ENCODE data around the gene TGFBR2. TPM values are rescaled to one million over a fixed set of nuclear protein-coding genes. Genes with fewer than 3 reads are reported as not detected.

The TGFBR2 gene
- total and polyA plus RNA-seq, 2 of the 13 experiments (the other 11 are each of a cell fraction or from before 2014, with no cell fraction given), result 82.2 to 187 TPM

GRCh38 chr3:30607032-30607833 is 832 bp downstream of the TGFBR2 start (continued):
- TF ChIP-seq ZHX2 (IDR thresholded peaks at IDR 0.05; ENCODE audit: low read depth), result no peak
- TF ChIP-seq ZHX2 (CRISPR knock-in tag; IDR thresholded peaks at IDR 0.05; ENCODE audit: borderline replicate concordance), result no peak
- TF ChIP-seq THAP8 (CRISPR knock-in tag; IDR thresholded peaks at IDR 0.05; ENCODE audit: borderline replicate concordance), result 0 out of 2 replicates have a peak, but pooled peaks have one; percentile 88
- no peak for TF ChIP-seq FOXJ3 (CRISPR knock-in tag; IDR thresholded peaks at IDR 0.05; ENCODE audit: borderline replicate concordance)
- TF ChIP-seq RARG (CRISPR knock-in tag; IDR thresholded peaks at IDR 0.05; ENCODE audit: low read depth), result no peak
- TF ChIP-seq GATAD1 (CRISPR knock-in tag; IDR thresholded peaks at IDR 0.05), result no peak
- TF ChIP-seq ZBTB38 (CRISPR knock-in tag; IDR thresholded peaks at IDR 0.05), result no peak
- no peak for TF ChIP-seq MAFK (conservative IDR thresholded peaks at IDR 0.05 in 1 of 2, IDR thresholded peaks at IDR 0.05 in 1 of 2; ENCODE audit: low read length in 2 of 2)
- TF ChIP-seq ONECUT2 (CRISPR knock-in tag; IDR thresholded peaks at IDR 0.05), result 0 out of 2 replicates have a peak, but pooled peaks have one; percentile 38
- no peak for TF ChIP-seq ZBTB21 (CRISPR knock-in tag; IDR thresholded peaks at IDR 0.05)
- no peak for TF ChIP-seq HIC2 (CRISPR knock-in tag; IDR thresholded peaks at IDR 0.05; ENCODE audit: low read depth)
- TF ChIP-seq RBM39 (IDR thresholded peaks at IDR 0.05; ENCODE audit: low read depth, low read length, poor library complexity, severe bottlenecking), result peak; percentile 56
- TF ChIP-seq BRD4 (CRISPR knock-in tag; IDR thresholded peaks at IDR 0.05), result peak; percentile 24; the same call in 1 of the 2 replicates
- 0 out of 2 replicates have a peak, but pooled peaks have one; percentile 17 for TF ChIP-seq ZFAT (CRISPR knock-in tag; conservative IDR thresholded peaks at IDR 0.05)
- 0 out of 2 replicates have a peak, but pooled peaks have one; percentile 16 for TF ChIP-seq NRL (CRISPR knock-in tag; IDR thresholded peaks at IDR 0.05; ENCODE audit: borderline replicate concordance)
- TF ChIP-seq ZNF33B (CRISPR knock-in tag; IDR thresholded peaks at IDR 0.05), result no peak

Data from HepG2 (cell line).